Tongue (tissue), 2 donors: ENCODE results near the gene CHORDC1. TPM values are rescaled to one million over a fixed set of nuclear protein-coding genes. Genes with fewer than 3 reads are reported as not detected.
A peak's percentile ranks its signal among the peaks of the same experiment; 100 is the strongest.
"Not testable (repeated sequence)": the region's sequence is repeated elsewhere in the genome, so short reads cannot be mapped to it uniquely, and the experiment has no call there.

Experiments used
- DNase-seq: peaks from one replicate; pipeline ENCODE4 v3.0.0-alpha.2; 2015
- total RNA-seq: library from RNA; depleted of rRNA; stranded (reverse); fragments of >200 nt; gene quantifications from one replicate; pipeline ENCODE4 v1.2.3, GENCODE V29; 2014

Gene CHORDC1
- 54.8 TPM for total RNA-seq

GRCh38 chr11:90222459-90223247, at the start of gene CHORDC1:
Gene CHORDC1 (minus strand): TSS chr11:90223049. CDS start chr11:90222954, 95 bp downstream.
- DNase-seq = peak; percentile 95

DNA sequence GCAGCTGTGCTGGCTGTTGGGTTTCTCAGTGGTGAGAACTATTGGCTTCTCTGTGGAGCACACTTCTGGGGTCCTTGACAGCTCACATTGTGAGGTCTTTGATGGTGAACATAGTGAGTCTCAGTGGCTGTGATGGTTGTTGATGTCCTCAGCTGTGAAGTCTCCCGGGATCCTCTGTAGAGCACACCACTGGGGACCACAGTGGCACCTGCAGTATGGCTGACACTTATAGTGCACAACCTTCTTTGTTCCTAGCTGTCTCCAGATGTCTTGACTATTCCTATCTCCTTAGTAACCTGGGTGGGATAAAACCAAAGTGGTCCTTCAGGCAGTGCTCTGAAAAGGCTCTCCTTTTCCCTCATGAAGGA, 34.3 kb upstream of the CHORDC1 start:
- no peak for DNase-seq

GRCh38 chr11:90256404-90257157, 33.7 kb upstream of the CHORDC1 start:
- DNase-seq = no peak

DNA sequence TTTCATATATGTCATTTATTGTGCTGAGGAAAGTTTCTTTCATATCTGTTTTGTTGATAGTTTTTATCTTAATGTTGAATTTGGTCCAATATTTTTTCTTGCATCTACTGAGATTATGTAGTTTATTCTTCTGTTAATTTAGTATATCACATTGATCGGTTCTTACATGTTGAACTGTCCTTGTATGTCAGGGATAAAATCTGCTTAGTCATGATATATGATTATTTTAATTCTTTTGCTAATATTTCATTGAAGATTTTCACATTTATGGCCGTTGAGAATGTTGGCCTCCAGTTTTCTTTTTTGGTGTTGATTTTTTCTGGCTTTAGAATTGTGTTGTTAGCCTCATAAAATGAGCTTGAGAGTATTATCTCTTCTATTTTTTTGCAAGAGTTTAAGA, 31.2 kb upstream of the CHORDC1 start:
- DNase-seq = no peak

- DNase-seq = no peak
These were observed 29.2 kb upstream of the CHORDC1 start for GRCh38 chr11:90252053-90252452.

DNA sequence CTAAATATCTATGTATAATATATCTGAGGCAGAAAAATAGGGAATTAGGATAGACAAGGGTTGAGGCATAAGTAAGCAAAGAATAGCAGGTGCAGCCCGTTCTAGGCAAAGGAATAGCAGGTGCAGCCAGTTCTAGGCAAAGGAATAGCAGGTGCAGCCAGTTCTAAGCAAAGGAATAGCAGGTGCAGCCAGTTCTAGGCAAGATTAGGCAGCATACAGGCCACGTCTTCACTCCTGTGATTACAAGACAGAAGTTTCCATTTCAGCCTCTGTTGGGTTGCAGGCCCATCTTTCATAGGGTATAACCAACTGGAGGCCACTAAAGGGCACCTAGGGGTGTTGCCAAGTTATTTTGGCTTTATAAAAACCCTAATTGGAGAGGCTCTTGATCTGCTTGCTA, 28.8 kb upstream of the CHORDC1 start:
- DNase-seq = no peak

GRCh38 chr11:90250970-90251369, 28.1 kb upstream of the CHORDC1 start:
- no peak for DNase-seq

GRCh38 chr11:90246468-90246867, 23.6 kb upstream of the CHORDC1 start:
- DNase-seq = no peak

GRCh38 chr11:90243534-90243933, 20.7 kb upstream of the CHORDC1 start:
- no peak for DNase-seq

DNA sequence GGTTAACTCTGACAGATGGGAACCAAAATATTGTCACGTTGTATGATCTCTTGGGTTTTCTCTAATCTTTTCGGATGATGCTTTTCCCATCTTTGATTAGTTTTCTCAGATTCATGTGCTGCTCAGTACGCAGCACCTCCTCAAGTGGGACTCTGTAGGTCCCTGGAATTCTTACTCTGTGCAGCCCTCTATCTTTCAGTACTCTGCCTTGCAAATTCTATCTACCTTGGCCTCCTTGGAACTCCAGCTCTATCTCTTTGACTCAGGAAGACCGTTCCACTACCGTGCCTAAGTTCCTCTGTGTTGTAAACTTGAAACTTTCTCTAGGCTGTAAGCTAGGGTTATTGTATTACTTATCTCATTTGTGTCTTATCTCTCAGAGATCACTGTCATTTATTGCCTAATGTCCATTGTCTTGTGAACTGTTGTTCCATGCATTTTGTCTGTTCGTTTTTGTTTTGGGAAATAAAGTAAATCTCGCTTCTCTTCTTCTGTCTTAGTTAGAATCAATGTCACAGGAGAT, 20.1 kb upstream of the CHORDC1 start:
- DNase-seq = no peak

GRCh38 chr11:90241414-90241813, 18.6 kb upstream of the CHORDC1 start:
- no peak for DNase-seq

DNA sequence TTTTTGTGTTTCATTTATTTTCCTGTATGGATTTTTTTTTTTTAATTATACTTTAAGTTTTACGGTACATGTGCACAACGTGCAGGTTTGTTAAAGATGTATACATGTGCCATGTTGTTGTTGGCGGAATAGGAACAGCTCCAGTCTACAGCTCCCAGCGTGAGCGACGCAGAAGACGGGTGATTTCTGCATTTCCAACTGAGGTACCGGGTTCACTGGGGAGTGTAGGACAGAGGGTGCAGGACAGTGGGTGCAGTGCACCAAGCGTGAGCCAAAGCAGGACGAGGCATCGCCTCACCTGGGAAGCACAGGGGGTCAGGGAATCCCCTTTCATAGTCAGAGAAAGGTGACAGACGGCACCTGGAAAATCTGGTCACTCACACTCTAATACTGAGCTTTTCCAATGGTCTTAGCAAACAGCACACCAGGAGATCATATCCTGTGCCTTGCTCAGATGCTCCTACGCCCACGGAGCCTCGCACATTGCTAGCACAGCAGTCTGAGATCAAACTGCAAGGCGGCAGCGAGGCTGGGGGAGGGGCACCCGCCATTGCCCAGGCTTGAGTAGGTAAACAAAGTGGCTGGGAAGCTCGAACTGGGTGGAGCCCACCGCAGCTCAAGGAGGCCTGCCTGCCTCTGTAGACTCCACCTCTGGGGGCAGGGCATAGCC, 17.3 kb upstream of the CHORDC1 start:
- DNase-seq = not testable (repeated sequence)

- no peak for DNase-seq
These were observed 14.2 kb upstream of the CHORDC1 start for GRCh38 chr11:90237004-90237403.

DNA sequence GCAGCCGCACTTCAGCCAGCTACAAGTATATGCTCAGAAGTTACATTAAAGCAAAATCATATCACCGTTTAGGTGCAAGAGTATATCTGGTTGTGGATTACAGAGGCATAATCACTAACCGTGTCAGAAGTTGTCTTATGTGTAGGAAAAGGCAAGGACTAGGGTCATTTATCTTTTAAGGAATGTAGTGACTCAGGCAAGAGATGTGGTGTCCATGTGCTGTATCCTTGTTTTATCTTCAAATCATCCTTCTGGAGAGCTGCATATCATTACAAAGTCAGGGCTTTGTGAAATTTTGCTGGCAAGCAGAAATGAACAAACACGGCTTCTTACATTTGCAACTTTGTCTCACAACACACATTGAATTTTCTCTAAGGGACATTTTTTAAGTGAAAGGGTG, 12.7 kb upstream of the CHORDC1 start:
- no peak for DNase-seq

- no peak for DNase-seq
These were observed 12.1 kb upstream of the CHORDC1 start for GRCh38 chr11:90234977-90235376.

- no peak for DNase-seq
These were observed 6.9 kb upstream of the CHORDC1 start for GRCh38 chr11:90229791-90230190.

GRCh38 chr11:90228056-90228455, 5.2 kb upstream of the CHORDC1 start:
- no peak for DNase-seq

DNA sequence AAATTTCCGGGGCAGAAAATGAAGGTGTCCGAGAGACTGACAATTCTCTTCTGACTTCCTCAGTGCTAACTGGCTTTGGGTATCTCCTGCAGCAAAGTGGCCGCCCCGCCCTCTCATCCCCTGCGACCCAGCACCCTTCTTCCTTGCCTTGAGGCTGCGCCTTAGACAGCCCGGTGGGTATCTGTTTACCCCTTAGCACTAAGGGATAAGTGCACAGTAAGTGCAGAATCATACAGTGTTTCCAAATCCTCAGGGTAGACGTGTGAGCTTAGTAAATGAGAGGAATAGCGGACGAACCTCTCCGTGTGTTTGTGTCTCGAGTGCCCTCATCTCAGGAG, 368 bp upstream of the CHORDC1 start:
- no peak for DNase-seq

- DNase-seq = no peak
These were observed 918 bp downstream of the CHORDC1 start for GRCh38 chr11:90221803-90222458.

DNA sequence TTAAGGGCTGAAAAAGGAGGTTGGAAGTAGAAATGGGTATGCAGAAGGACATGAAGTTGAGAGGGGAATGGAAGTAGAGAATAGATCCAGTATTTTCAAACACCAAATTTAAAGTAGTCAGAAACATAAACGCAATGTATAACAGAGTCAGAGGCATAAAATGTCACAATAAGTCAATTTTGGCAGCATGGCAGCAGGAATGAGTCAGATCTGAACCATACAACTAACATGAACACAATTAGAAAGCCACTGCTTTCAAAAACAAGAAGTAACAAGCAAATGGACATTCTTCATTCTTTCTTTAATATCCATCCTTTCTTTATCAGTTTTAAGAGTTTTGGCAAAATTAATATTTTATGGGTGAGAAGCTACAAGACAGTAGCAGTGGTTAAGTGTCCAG, 2.5 kb downstream of the CHORDC1 start:
- DNase-seq = no peak

GRCh38 chr11:90219438-90219837, 3.4 kb downstream of the CHORDC1 start:
- DNase-seq = no peak

DNA sequence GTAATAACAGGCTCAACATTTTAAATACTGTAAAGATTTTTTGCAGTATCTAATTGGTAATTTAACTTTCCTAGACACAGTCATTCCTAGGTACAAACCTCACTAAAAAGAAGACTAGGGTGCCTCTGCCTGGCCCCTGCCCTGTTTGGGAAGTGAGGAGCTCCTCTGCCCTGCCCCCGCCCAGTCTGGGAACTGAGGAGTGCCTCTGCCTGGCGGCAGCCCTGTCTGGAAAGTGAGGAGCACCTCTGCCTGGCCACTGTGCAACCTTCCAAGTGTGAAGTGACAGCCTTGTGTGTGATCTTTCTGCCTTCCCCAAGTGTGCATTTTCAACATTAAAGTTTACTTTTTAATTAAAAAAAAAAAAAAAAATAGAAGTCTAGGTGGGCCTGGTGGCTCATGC, 4.2 kb downstream of the CHORDC1 start:
- DNase-seq = no peak

- DNase-seq = no peak
These were observed 6.2 kb downstream of the CHORDC1 start for GRCh38 chr11:90216611-90217010.
